Endothelial cell of umbilical vein (primary cell): ENCODE measurements around the gene KLHL13. TPM values are rescaled to one million over a fixed set of nuclear protein-coding genes. Genes with fewer than 3 reads are reported as not detected.

Source experiments
- BruUV-seq: library from RNA; stranded (reverse); fragments of 400-500 nt; replicated peaks from 2 replicates; lab custom pipeline; 2021; lab: Mats Ljungman, UMichigan
- CTCF ChIA-PET: fragments of 300-600, 350-600 bp; sonication (Branson Sonifier 250); formaldehyde crosslinking; loops from one replicate; lab custom pipeline; 2021; ENCODE audit warnings: antibody characterized with exemption, inconsistent platforms; lab: Charles Lee
- POLR2A ChIA-PET: fragments of 300-600, 350-600 bp; sonication (Branson Sonifier 250); formaldehyde crosslinking; loops from one replicate; lab custom pipeline; 2021; ENCODE audit warnings: antibody characterized with exemption, inconsistent platforms; lab: Charles Lee
- DNase-seq: peaks from one replicate; pipeline ENCODE4 v3.0.0-alpha.2; 2011; ENCODE audit warnings: low read depth, low spot score
- FAIRE-seq: peaks from 2 replicates; lab custom pipeline; 2011; peaks lifted over from hg19 to GRCh38; lab: Jason Lieb, UNC
- H2AFZ ChIP-seq: 2 replicates; pipeline ENCODE4 v1.6.0; 2012; ENCODE audit warnings: low read depth, low read length, control low read depth, inconsistent platforms
- H3K27ac ChIP-seq: 2 replicates; pipeline ENCODE4 v1.5.1; 2011; ENCODE audit warnings: low read depth, mild to moderate bottlenecking, control low read depth, low read length, moderate library complexity; ENCODE audit not compliant: insufficient read depth
- H3K27me3 ChIP-seq, 2 experiments: 2 replicates each; pipeline versions ENCODE4 v1.6.0 to v1.6.1; 2011; ENCODE audit warnings: low read length in 2 of 2, mixed read lengths in 1 of 2; ENCODE audit not compliant: control insufficient read depth in 2 of 2, insufficient read depth in 2 of 2
- H3K36me3 ChIP-seq, 2 experiments: 2 replicates in 1 of 2; 3 replicates in 1 of 2; pipeline ENCODE4 v1.5.1; 2011; ENCODE audit warnings: low read length in 2 of 2, mild to moderate bottlenecking in 1 of 2, moderate library complexity in 1 of 2; ENCODE audit not compliant: control insufficient read depth in 2 of 2, insufficient read depth in 2 of 2; ENCODE audit errors: extremely low read depth in 1 of 2
- H3K4me1 ChIP-seq: 3 replicates; pipeline ENCODE4 v1.5.1; 2011; ENCODE audit warnings: mild to moderate bottlenecking, low read length; ENCODE audit not compliant: control insufficient read depth, insufficient read depth; ENCODE audit errors: extremely low read depth
- H3K4me2 ChIP-seq: 2 replicates; pipeline ENCODE4 v1.6.1; 2011; ENCODE audit warnings: low read length, control low read depth, mixed read lengths; ENCODE audit not compliant: insufficient read depth
- H3K4me3 ChIP-seq, 3 experiments: fragments of 200-600 bp in 1 of 3; sonication (generic), shearing (Covaris generic) in 1 of 3; replicated peaks in 1 of 3; 2 replicates each; pipeline ENCODE4 v1.5.1; 2011 to 2016; ENCODE audit warnings: control low read depth in 3 of 3, low read length in 3 of 3, mild to moderate bottlenecking in 2 of 3, inconsistent platforms in 1 of 3, low read depth in 1 of 3, moderate library complexity in 1 of 3; ENCODE audit not compliant: insufficient read depth in 1 of 3
- H3K79me2 ChIP-seq: 2 replicates; pipeline ENCODE4 v1.6.0; 2012; ENCODE audit warnings: low read length, inconsistent platforms; ENCODE audit not compliant: control insufficient read depth, insufficient read depth
- H3K9ac ChIP-seq: replicated peaks from 2 replicates; pipeline ENCODE3; 2011; ENCODE audit warnings: low read length, control low read depth; ENCODE audit not compliant: insufficient read depth; ENCODE audit errors: extremely low read depth
- H3K9me1 ChIP-seq: replicated peaks from 3 replicates; pipeline ENCODE4 v1.6.0; 2011; ENCODE audit warnings: mild to moderate bottlenecking, low read length; ENCODE audit not compliant: control insufficient read depth, insufficient read depth; ENCODE audit errors: extremely low read depth
- H3K9me3 ChIP-seq: replicated peaks from 2 replicates; pipeline ENCODE4 v1.5.1; 2012; ENCODE audit warnings: low read length, inconsistent platforms; ENCODE audit not compliant: control insufficient read depth, insufficient read depth
- H4K20me1 ChIP-seq: replicated peaks from 2 replicates; pipeline ENCODE3; 2011; ENCODE audit warnings: mild to moderate bottlenecking, low read length; ENCODE audit not compliant: control insufficient read depth, insufficient read depth; ENCODE audit errors: extremely low read depth
- CTCF ChIP-seq, 2 donors: IDR thresholded peaks; 1 replicate in 1 of 2; 2 replicates in 1 of 2; pipeline ENCODE4 v1.5.1; 2011; ENCODE audit warnings: low read length in 2 of 2, mild to moderate bottlenecking in 2 of 2, moderate library complexity in 2 of 2, control low read depth in 1 of 2, inconsistent platforms in 1 of 2, low read depth in 1 of 2; ENCODE audit not compliant: insufficient read depth in 1 of 2; ENCODE audit errors: extremely low read depth in 1 of 2
- EZH2 ChIP-seq: IDR thresholded peaks from 2 replicates; pipeline ENCODE4 v1.6.1; 2012; ENCODE audit warnings: borderline replicate concordance, low read depth, mild to moderate bottlenecking, moderate library complexity, low read length, inconsistent platforms; ENCODE audit not compliant: severe bottlenecking
- FOS ChIP-seq: IDR thresholded peaks from 2 replicates; pipeline ENCODE4 v1.6.1; 2011; ENCODE audit warnings: mild to moderate bottlenecking, low read length, moderate library complexity, borderline replicate concordance; ENCODE audit not compliant: insufficient read depth
- GATA2 ChIP-seq: IDR thresholded peaks from 2 replicates; pipeline ENCODE4 v1.7.0; 2011; ENCODE audit warnings: low read depth, mild to moderate bottlenecking, moderate library complexity, mixed read lengths, low read length; ENCODE audit not compliant: insufficient read length, insufficient read depth
- JUN ChIP-seq: IDR thresholded peaks from 2 replicates; pipeline ENCODE4 v1.6.1; 2011; ENCODE audit warnings: borderline replicate concordance, low read depth; ENCODE audit not compliant: insufficient read length, insufficient read depth
- MAX ChIP-seq: IDR thresholded peaks from 2 replicates; pipeline ENCODE4 v1.6.1; 2011; ENCODE audit not compliant: insufficient read depth, insufficient read length
- MYC ChIP-seq: IDR thresholded peaks from one replicate; pipeline ENCODE4 v1.6.1; 2011; ENCODE audit warnings: mild to moderate bottlenecking, low read depth, low read length
- POLR2A ChIP-seq: IDR thresholded peaks from 2 replicates; pipeline ENCODE4 v1.6.1; 2012; ENCODE audit warnings: low read depth, mild to moderate bottlenecking, control low read depth, low read length
- POLR2AphosphoS5 ChIP-seq: IDR thresholded peaks from 2 replicates; pipeline ENCODE4 v1.6.1; 2012; ENCODE audit warnings: low read depth, mild to moderate bottlenecking, control low read depth, low read length, moderate library complexity; ENCODE audit not compliant: insufficient read depth
- dilution Hi-C: fragments of 300-500 bp; cut with MboI; formaldehyde crosslinking; loops from one replicate; pipeline ENCODE4 v1.15.0; 2019; ENCODE audit warnings: low sequenced_read_pairs; ENCODE audit not compliant: extremely low pct_ligation_motif_present
- intact Hi-C: fragments of 100-400 bp; cut with micrococcal nuclease; formaldehyde crosslinking; loops from one replicate; pipeline ENCODE4 v1.10.0; 2022
- polyA plus RNA-seq, 4 experiments: library from polyadenylated mRNA; depleted of rRNA in 3 of 4; stranded (reverse) in 3 of 4; unstranded in 1 of 4; fragments of >200 nt; gene quantifications; 2 replicates each; pipeline versions ENCODE4 v1.2.1 to v1.2.3, GENCODE V29; 2011 to 2012; ENCODE audit warnings: missing spikeins in 1 of 4
- total RNA-seq: library from RNA; stranded (reverse); gene quantifications from 2 replicates; pipeline ENCODE4 v1.2.3, GENCODE V29; 2021

The KLHL13 gene
- total and polyA plus RNA-seq, 2 donors (not counting 3 experiments of a cell fraction or from before 2014, with no cell fraction given): 15.3 to 18.2 TPM

GRCh38 chrX:118066867-118067515 lies 49.6 kb downstream of the KLHL13 start:
- Histone ChIP-seq H3K79me2 (no peaks in the 10 kb centered on the region), H3K9ac (no peak overlapping the region), H3K27ac (no peak overlapping the region), H2AFZ (no peak overlapping the region), H3K4me2 (no peak overlapping the region), H3K4me1 (no peaks in the 10 kb centered on the region), H3K4me3 (no peak overlapping the region), H3K9me3 (no peaks in the 10 kb centered on the region), H3K27me3 (no peaks in the 10 kb centered on the region), H3K36me3 (no peaks in the 10 kb centered on the region), H4K20me1 (no peaks in the 10 kb centered on the region), H3K9me1 (no peaks in the 10 kb centered on the region)
- POLR2A ChIA-PET: no interaction called here
- TF ChIP-seq MYC: no peak
- TF ChIP-seq FOS: no peak
- TF ChIP-seq GATA2: no peak
- no peak for TF ChIP-seq MAX
- no peak for TF ChIP-seq EZH2
- no peak for TF ChIP-seq CTCF (IDR thresholded peaks at IDR 0.05; ENCODE audit: extremely low read depth in 1 of 2, insufficient read depth in 1 of 2, low read depth in 1 of 2, low read length in 2 of 2)
- no peak for TF ChIP-seq POLR2AphosphoS5
- no peak for TF ChIP-seq POLR2A
- no peak for TF ChIP-seq JUN
- FAIRE-seq: no peak
- intact Hi-C loops: no loop called here
- no peak for DNase-seq
- BruUV-seq: no TSS peak
- CTCF ChIA-PET: no interaction called here
- dilution Hi-C loops: no loop called here
